Breast epithelium (tissue), 3 donors: Measurements from ENCODE around the gene QPCT.

Source experiments
- POLR2A ChIP-seq: fragments of 450-650 bp; IDR thresholded peaks from one replicate; pipeline ENCODE4 v1.6.1; 2016; ENCODE audit warnings: antibody characterized with exemption, mild to moderate bottlenecking, moderate library complexity
- POLR2AphosphoS5 ChIP-seq, 3 donors: sonication (generic); formaldehyde crosslinking; IDR thresholded peaks; one replicate each; pipeline ENCODE4 v1.6.1; 2017; ENCODE audit warnings: antibody characterized with exemption in 3 of 3
- TF ChIP-seq, protein P1 (sequence below), 3 donors: fragments of 450-650 bp; IDR thresholded peaks; one replicate each; pipeline ENCODE4 v1.5.1; 2016 to 2017; ENCODE audit warnings: antibody characterized with exemption in 3 of 3, mild to moderate bottlenecking in 3 of 3, moderate library complexity in 3 of 3

DNA sequence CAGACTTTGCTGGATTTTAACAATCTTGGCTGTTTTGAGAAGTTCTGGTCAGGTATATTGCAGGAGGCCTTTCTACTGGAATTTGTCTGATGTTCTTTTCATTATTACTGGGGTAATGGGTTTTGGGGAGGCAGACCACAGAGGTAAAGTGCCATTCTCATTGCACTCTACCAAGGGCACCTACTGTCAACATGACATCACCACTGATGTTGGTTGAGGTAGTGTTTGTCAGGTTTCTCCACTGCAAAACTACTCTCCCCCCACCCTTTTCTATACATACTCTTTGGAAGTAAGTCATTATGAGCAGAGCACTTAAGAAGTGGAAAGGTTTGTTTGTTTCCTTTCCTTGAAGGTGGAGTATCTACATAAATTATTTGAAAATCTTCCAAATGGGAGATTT is 46.8 kb upstream of the QPCT start:
- TF ChIP-seq, protein P1, sequence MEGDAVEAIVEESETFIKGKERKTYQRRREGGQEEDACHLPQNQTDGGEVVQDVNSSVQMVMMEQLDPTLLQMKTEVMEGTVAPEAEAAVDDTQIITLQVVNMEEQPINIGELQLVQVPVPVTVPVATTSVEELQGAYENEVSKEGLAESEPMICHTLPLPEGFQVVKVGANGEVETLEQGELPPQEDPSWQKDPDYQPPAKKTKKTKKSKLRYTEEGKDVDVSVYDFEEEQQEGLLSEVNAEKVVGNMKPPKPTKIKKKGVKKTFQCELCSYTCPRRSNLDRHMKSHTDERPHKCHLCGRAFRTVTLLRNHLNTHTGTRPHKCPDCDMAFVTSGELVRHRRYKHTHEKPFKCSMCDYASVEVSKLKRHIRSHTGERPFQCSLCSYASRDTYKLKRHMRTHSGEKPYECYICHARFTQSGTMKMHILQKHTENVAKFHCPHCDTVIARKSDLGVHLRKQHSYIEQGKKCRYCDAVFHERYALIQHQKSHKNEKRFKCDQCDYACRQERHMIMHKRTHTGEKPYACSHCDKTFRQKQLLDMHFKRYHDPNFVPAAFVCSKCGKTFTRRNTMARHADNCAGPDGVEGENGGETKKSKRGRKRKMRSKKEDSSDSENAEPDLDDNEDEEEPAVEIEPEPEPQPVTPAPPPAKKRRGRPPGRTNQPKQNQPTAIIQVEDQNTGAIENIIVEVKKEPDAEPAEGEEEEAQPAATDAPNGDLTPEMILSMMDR (IDR thresholded peaks at IDR 0.05) = no peak
- no peak for TF ChIP-seq POLR2A
- TF ChIP-seq POLR2AphosphoS5 (IDR thresholded peaks at IDR 0.05) = no peak
